ENCODE results near the gene PXDC1.
"Not testable (repeated sequence)": the region's sequence is repeated elsewhere in the genome, so short reads cannot be mapped to it uniquely, and the experiment has no call there.

The PXDC1 gene

DNA sequence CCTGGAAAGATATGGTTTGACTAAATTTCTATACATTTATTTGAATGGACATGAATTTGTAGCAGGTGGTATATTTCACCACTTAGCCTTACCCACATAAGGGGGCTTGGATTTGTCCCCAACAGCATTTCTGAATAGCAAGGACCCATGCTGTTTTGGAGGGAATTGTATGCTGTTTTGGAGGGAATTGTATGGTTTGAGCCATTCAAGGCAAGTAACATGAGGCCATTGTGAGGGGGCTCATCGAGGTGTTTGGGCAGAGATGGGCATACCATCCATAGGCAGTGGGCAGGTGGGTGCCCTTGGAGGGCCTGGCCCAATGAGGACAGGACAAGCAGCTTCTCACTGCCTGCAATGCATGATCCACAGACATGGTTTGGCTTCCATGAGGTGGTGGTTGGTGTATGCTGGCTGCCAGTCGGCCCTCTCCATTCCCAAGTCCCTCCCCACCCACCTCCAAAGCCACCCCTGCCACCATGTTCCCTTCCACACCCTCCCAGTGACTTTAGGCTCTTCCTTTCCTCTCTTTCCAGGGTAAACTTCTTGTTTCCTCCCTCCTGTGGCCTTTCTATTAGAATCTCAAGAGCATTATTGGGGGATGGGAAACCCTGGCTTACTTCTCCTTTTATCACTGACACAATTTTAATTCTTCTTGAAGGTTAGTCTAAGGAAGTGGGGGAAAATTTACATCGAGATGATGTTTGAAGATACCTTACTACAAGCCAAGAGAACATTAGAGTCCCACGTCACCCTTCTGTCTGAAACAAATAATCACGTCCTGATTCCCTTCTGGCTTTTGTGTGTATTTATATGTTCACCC is 13.2 kb upstream of the PXDC1 start:
- Mint-ChIP-seq H3K36me3 (ENCODE audit: insufficient read depth) (no peaks in the 10 kb centered on the region), H3K27ac (no peak overlapping the region), H3K9me3 (no peaks in the 10 kb centered on the region), H3K4me3 (no peak overlapping the region), H3K27me3 (peaks cover 20 to 47% of the 10 kb centered on the region in 2 donors), H3K4me1 (ENCODE audit: low read depth in 2 of 2) (no peaks in the 10 kb centered on the region)
- ATAC-seq (replicated peaks) (no peak), DNase-seq (no peak)

DNA sequence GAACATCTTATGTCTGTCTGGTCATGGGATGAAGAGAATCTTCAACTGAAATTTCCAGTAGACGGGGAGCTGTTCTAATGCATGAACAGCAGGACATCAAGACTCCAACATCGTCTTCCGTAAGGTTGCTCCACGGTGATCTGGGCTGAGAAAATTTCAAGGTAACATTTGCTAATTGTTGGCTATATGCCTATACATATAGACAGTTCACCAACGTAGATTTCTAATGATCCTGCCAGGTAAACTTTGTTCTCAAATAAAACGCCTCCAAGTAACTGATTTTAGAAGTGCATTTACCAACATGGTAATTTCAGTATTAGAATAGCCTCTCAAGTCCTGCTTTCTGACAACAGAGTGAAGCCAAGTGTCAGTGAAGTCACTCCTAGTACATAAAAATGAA is 11.3 kb upstream of the PXDC1 start:
- Mint-ChIP-seq H3K9me3 (no peaks in the 10 kb centered on the region), H3K36me3 (ENCODE audit: insufficient read depth) (no peaks in the 10 kb centered on the region), H3K27me3 (peaks cover 13 to 32% of the 10 kb centered on the region in 2 donors), H3K4me3 (no peak overlapping the region), H3K27ac (no peak overlapping the region), H3K4me1 (ENCODE audit: low read depth in 2 of 2) (no peaks in the 10 kb centered on the region)
- ATAC-seq (replicated peaks) (no peak), DNase-seq (no peak)

DNA sequence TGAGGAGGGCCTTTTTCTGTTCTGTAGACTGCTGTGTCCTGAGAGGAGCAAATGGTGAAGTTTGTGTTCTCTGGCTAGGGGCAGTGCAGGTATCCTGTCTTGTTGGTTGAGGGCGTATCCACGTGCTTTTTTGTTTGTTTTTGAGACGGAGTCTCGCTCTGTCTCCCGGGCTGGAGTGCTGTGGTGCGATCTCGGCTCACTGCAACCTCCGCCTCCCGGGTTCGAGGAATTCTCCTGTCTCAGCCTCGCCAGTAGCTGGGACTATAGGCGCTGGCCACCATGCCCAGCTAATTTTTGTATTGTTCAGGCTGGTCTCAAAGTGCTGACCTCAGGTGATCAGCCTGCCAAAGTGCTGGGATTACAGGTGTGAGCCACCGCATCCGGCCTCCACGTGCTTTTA is 10.8 kb upstream of the PXDC1 start:
- Mint-ChIP-seq H3K9me3 (no peaks in the 10 kb centered on the region), H3K27ac (no peak overlapping the region), H3K4me1 (ENCODE audit: low read depth in 2 of 2) (no peaks in the 10 kb centered on the region), H3K4me3 (no peak overlapping the region), H3K27me3 (peaks cover 13 to 27% of the 10 kb centered on the region in 2 donors), H3K36me3 (ENCODE audit: insufficient read depth) (no peaks in the 10 kb centered on the region)
- DNase-seq = no peak
- no peak for ATAC-seq (replicated peaks)

DNA sequence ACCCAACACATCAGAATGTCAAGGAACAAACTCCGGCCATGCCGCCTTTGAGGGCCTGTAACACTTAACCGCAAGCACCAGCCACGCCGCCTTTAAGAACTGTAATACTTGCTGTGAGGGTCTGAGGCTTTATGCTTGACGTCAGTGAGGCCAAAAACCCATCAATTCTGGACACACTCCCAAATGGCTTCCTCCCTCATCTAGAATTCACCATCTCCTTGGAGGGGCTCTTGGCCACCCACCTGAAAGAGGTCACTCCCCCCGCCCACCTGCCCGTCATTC is 10.4 kb upstream of the PXDC1 start:
- ATAC-seq (replicated peaks) = no peak
- no peak for DNase-seq
- H3K9me3 Mint-ChIP-seq = no peaks in the 10 kb centered on the region
- H3K27ac Mint-ChIP-seq = no peak overlapping the region
- no peaks in the 10 kb centered on the region for H3K4me1 Mint-ChIP-seq (ENCODE audit: low read depth in 2 of 2)
- H3K4me3 Mint-ChIP-seq = no peak overlapping the region
- H3K36me3 Mint-ChIP-seq (ENCODE audit: insufficient read depth) = no peaks in the 10 kb centered on the region
- peaks cover 13 to 22% of the 10 kb centered on the region in 2 donors for H3K27me3 Mint-ChIP-seq

DNA sequence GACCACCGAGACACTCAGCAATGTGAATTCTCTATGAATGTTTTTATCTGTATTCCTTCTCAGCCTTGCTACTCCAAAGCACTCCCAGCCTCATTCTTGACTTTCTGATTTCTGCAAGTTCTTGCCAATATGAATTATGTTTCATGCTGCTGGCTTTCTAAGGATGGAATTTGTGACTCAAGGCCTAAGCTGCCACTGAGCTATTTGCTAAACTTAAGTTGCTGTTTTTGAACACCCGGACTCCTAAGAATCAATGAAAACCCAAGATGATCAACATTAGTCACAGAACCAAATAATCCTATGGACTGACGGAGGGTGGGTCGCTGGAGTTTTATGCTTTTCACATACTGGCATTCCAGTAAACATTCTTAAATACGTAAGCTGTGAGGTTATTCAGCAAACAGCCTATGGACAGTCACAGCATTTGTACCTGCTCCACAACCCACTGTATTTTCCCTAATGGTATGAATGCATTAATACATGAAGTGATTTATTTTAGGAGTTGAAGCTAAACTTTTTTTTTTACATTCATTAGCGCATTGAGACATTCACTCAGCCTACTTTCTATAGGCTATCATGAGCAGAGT is 8.2 kb upstream of the PXDC1 start:
- H3K9me3 Mint-ChIP-seq = no peaks in the 10 kb centered on the region
- H3K4me3 Mint-ChIP-seq = no peak overlapping the region
- no peaks in the 10 kb centered on the region for H3K4me1 Mint-ChIP-seq (ENCODE audit: low read depth in 2 of 2)
- DNase-seq (no peak), ATAC-seq (replicated peaks) (no peak)
- H3K27me3 Mint-ChIP-seq = peaks cover 0 to 3% of the 10 kb centered on the region in 2 donors
- H3K27ac Mint-ChIP-seq = no peak overlapping the region
- no peaks in the 10 kb centered on the region for H3K36me3 Mint-ChIP-seq (ENCODE audit: insufficient read depth)

DNA sequence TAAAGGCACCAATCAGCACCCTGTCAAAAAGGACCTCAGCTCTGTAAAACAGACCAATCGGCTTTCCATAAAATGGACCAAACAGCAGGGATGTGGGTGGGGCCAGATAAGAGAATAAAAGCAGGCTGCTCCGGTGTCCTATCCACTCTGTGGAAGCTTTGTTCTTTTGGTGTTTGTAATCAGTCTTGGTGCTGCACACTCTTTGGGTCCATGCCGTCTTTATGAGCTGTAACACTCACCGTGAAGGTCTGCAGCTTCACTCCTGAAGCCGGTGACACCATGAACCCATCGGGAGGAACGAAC is 7.3 kb upstream of the PXDC1 start:
- no peaks in the 10 kb centered on the region for H3K4me1 Mint-ChIP-seq (ENCODE audit: low read depth in 2 of 2)
- H3K4me3 Mint-ChIP-seq = no peak overlapping the region
- H3K9me3 Mint-ChIP-seq = no peaks in the 10 kb centered on the region
- no peaks in the 10 kb centered on the region for H3K36me3 Mint-ChIP-seq (ENCODE audit: insufficient read depth)
- peaks cover 5 to 6% of the 10 kb centered on the region in 2 donors for H3K27me3 Mint-ChIP-seq
- ATAC-seq (replicated peaks) (no peak), DNase-seq (no peak)
- H3K27ac Mint-ChIP-seq = no peak overlapping the region

DNA sequence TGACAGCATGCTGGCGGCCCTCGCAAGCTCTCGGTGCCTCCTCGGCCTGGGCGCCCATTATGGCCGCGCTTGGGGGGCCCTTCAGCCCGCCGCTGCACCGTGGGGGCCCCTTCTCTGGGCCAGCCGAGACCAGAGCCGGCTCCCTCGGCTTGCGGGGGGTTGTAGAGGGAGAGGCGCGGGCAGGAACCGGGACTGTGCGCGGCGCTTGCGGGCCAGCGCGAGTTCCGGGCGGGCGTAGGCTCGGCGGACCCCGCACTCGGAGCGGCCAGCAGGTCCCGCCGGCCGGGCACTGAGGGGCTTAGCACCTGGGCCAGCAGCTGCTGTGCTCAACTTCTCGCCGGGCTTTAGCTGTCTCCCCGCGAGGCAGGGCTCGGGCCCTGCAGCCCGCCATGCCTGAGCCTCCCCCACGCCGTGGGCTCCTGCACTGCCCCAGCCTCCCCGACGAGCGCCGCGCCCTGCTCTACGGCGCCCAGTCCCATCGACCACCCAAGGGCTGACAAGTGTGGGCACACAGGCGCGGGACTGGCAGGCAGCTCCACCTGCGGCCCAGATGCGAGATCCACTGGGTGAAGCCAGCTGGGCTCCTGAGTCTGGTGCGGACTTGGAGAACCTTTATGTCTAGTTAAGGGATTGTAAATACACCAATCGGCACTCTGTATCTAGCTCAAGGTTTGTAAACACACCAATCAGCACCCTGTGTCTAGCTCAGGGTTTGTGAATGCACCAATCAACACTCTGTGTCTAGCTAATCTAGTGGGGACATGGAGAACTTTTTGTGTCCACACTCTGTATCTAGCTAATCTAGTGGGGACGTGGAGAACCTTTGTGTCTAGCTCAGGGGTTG is 6.7 kb upstream of the PXDC1 start:
- H3K27me3 Mint-ChIP-seq = peaks cover 11% of the 10 kb centered on the region in 2 donors
- not testable (repeated sequence) for H3K27ac Mint-ChIP-seq; H3K4me3 Mint-ChIP-seq; H3K9me3 Mint-ChIP-seq; DNase-seq; H3K4me1 Mint-ChIP-seq (ENCODE audit: low read depth in 2 of 2); ATAC-seq (replicated peaks); H3K36me3 Mint-ChIP-seq (ENCODE audit: insufficient read depth)

DNA sequence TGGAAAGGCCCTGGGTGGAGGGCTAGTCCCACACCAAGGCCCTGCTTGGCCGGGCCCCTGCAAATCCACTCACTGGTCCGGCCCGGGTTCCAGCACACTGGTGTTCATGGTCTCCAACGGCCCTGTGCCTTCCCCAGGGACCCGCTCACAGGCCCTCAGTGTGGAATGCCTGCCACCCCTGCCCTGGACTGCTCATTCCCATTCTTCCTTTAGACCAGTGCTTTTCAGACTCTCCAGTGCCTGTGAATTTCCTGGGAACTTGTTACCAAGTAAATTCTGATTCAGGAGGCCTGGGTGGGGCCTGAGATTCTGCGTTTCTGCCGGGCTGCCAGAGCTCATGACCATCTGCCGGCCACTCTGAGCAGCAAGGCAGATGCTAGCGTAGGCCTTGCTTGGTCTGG is 5.7 kb upstream of the PXDC1 start:
- no peak for ATAC-seq (replicated peaks)
- Mint-ChIP-seq H3K27me3 (peaks cover 19% of the 10 kb centered on the region in 2 donors), H3K4me3 (no peak overlapping the region)

DNA sequence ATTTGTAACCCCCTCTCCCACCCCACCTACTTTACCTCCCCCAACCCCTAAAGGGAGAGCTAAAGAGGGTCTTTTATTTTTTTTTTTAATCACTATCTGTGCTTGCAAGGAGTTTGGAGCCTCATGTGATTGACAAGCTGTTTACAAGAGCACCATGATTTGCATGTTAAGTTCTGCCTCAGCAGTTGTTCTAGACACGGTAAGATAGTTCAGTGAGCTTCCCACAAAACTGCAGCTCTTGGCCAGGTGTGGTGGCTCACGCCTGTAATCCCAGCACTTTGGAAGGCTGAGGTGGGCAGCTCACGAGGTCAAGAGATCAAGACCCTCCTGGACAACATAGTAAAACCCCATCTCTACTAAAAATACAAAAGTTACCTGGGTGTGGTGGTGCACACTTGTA is 5.0 kb upstream of the PXDC1 start:
- ATAC-seq (replicated peaks) (no peak), DNase-seq (no peak)
- Mint-ChIP-seq H3K4me1 (ENCODE audit: low read depth in 2 of 2) (peaks cover 1 to 5% of the 10 kb centered on the region in 2 donors), H3K27ac (peak overlapping the region in 1 of 2 donors; percentile 38), H3K27me3 (peaks cover 19% of the 10 kb centered on the region in 2 donors), H3K4me3 (no peak overlapping the region), H3K9me3 (no peaks in the 10 kb centered on the region), H3K36me3 (ENCODE audit: insufficient read depth) (no peaks in the 10 kb centered on the region)

More for the DNA sequence above, 5.7 kb upstream of the PXDC1 start:
- DNase-seq = no peak
- H3K9me3 Mint-ChIP-seq = no peaks in the 10 kb centered on the region
- H3K27ac Mint-ChIP-seq = no peak overlapping the region
- peaks cover 0 to 5% of the 10 kb centered on the region in 2 donors for H3K4me1 Mint-ChIP-seq (ENCODE audit: low read depth in 2 of 2)
- H3K36me3 Mint-ChIP-seq (ENCODE audit: insufficient read depth) = no peaks in the 10 kb centered on the region

DNA sequence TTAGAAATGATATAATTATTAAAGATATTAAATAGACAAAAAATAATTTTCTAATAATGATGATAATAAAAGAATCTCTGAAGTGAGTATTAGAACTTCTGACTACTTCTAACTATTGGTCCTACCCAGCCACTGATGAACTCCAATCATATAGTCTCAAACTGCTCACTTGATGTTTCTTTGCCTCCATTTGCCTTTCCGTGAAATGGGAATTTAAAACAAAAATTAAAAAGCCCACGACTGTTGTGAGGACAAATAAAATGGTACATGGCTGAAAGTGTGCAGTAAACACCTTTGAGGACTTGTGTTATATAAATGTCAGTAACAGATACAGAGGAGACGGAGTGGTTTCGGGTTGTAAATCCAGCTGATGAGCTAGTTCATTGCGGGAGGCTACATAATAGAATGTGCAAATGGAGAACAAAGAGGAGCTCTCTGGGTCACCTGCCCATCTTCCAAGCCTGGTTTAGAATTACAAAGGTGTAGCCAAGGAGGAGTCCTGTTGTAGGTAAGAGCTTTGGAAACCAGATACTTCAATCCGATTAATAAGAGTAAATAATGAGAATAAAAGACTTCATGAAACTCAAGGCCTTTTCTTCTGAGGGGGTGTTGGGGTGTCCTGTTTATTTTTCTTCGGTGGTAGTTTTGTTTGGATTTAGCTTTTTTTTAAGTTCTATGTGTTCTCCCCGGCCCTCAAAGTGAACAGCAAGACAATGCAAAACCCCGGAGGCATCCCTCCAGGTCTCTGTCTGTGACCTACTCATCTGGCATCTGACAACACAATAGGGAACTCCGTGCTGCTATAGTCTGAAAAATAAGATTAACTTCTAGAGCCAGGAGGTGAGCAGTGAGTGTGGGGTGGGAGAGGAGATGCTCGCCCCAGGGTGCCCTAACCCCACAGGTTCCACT is 4.4 kb upstream of the PXDC1 start:
- Mint-ChIP-seq H3K27ac (peak overlapping the region; percentile 25 to 38), H3K9me3 (no peaks in the 10 kb centered on the region), H3K4me3 (no peak overlapping the region), H3K27me3 (peaks cover 19% of the 10 kb centered on the region in 2 donors), H3K36me3 (ENCODE audit: insufficient read depth) (no peaks in the 10 kb centered on the region), H3K4me1 (ENCODE audit: low read depth in 2 of 2) (peaks cover 1 to 5% of the 10 kb centered on the region in 2 donors)
- ATAC-seq (replicated peaks) (no peak), DNase-seq (no peak)

DNA sequence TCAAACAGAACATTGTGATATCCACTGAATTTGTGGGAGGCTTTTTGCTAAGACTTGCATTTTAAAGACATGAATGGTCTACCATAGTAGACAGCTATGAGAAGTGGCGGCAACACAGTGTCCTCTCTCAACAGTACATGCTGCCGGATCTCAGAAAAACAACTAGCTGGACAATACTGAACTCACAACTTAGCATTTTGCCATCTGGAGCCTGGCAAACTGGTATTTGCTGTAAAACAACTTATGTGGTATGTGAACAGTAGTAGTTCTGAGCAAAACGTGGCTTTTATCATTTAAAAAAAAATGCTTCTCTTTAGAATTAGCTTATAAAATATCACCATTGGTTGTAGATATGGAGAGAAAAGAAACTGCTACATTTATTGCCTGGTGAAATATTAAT is 3.3 kb upstream of the PXDC1 start:
- Mint-ChIP-seq H3K4me1 (ENCODE audit: low read depth in 2 of 2) (peaks cover 3 to 5% of the 10 kb centered on the region in 2 donors), H3K27ac (no peak overlapping the region), H3K36me3 (ENCODE audit: insufficient read depth) (no peaks in the 10 kb centered on the region), H3K27me3 (peaks cover 19 to 23% of the 10 kb centered on the region in 2 donors), H3K9me3 (no peaks in the 10 kb centered on the region), H3K4me3 (no peak overlapping the region)
- no peak for DNase-seq
- ATAC-seq (replicated peaks) = no peak

DNA sequence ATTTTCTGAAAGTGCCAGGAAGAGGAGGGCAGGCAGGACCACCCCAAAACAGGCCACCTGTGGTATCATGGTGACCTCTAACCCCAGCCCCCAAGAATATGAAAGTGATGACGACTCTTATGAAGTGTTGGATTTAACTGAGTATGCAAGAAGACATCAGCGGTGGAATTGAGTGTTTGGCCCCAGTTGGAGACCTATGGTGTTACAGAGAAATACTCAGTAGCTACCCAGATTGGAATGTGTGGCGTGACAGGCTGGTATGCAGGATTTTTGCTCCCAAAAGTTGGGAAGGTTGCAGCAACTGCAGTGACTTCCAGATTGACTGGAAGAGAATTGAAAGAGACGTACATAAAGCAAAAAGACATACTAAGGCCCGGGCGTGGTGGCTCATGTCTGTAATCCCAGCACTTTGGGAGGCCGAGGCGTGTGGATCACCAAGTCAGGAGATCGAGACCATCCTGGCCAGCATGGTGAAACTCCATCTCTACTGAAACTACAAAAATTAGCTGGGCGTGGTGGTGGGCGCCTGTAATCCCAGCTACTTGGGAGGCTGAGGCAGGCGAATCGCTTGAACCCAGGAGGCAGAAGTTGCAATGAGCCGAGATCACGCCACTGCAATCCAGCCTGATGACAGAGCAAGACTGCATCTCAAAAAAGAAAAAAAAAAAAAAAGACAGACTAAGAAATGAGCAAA is 2.7 kb upstream of the PXDC1 start:
- not testable (repeated sequence) for H3K9me3 Mint-ChIP-seq; ATAC-seq (replicated peaks); H3K36me3 Mint-ChIP-seq (ENCODE audit: insufficient read depth); DNase-seq; H3K4me1 Mint-ChIP-seq (ENCODE audit: low read depth in 2 of 2); H3K4me3 Mint-ChIP-seq; H3K27ac Mint-ChIP-seq
- peaks cover 24 to 29% of the 10 kb centered on the region in 2 donors for H3K27me3 Mint-ChIP-seq

Measured in effector memory CD8-positive, alpha-beta T cell (primary cell).